Prostate gland (tissue), 2 donors: ENCODE results near the gene DDX46. TPM values are rescaled to one million over a fixed set of nuclear protein-coding genes. Genes with fewer than 3 reads are reported as not detected.

Source experiments
- DNase-seq: peaks from one replicate; pipeline ENCODE4 v3.0.0-alpha.2; 2019; ENCODE audit warnings: low spot score
- H3K27ac ChIP-seq, 2 donors: fragments of 200-600 bp; sonication (generic); 2 replicates each; pipeline ENCODE4 v1.5.1; 2017 to 2019
- H3K27me3 ChIP-seq: fragments of 200-600 bp; sonication (generic); replicated peaks from 2 replicates; pipeline ENCODE4 v1.5.1; 2019; ENCODE audit not compliant: insufficient read depth
- H3K36me3 ChIP-seq, 2 donors: fragments of 200-600 bp; sonication (generic); 1 replicate in 1 of 2; 2 replicates in 1 of 2; pipeline versions ENCODE4 v1.5.1 to v1.8.1; 2017 to 2019
- H3K4me1 ChIP-seq: fragments of 200-600 bp; sonication (generic); replicated peaks from 2 replicates; pipeline ENCODE4 v1.5.1; 2019
- H3K4me3 ChIP-seq, 2 donors: fragments of 200-600 bp; sonication (generic); 2 replicates each; pipeline ENCODE4 v1.5.1; 2017 to 2019
- H3K9me3 ChIP-seq: fragments of 200-600 bp; sonication (generic); 2 replicates; pipeline ENCODE4 v1.5.1; 2017
- POLR2A ChIP-seq: fragments of 450-650 bp; IDR thresholded peaks from one replicate; pipeline ENCODE4 v1.6.1; 2016; ENCODE audit warnings: antibody characterized with exemption, mild to moderate bottlenecking
- POLR2AphosphoS5 ChIP-seq: sonication (generic); formaldehyde crosslinking; IDR thresholded peaks from one replicate; pipeline ENCODE4 v1.6.1; 2017; ENCODE audit warnings: antibody characterized with exemption
- WGBS: methylation state at CpG from one replicate; pipeline ENCODE4 v1.1.5; 2018; 5-methylcytosine and 5-hydroxymethylcytosine counted together
- intact Hi-C: fragments of 100-400 bp; cut with DNase I; formaldehyde crosslinking; loops from one replicate; pipeline ENCODE4 v1.14.2; 2022
- small RNA-seq, 2 donors: library from RNA; depleted of rRNA; stranded (forward); fragments of <200 nt; gene quantifications; one replicate each; pipeline ENCODE3, GENCODE V24; 2016
- total RNA-seq, 2 donors: library from RNA; depleted of rRNA; stranded (reverse); fragments of >200 nt; gene quantifications; one replicate each; pipeline ENCODE4 v1.1.0, GENCODE V29; 2016
- TF ChIP-seq, protein P1 (sequence below), 4 experiments: fragments of 200-600 bp in 2 of 4; fragments of 450-650 bp in 2 of 4; sonication (generic) in 2 of 4; IDR thresholded peaks; 1 replicate in 3 of 4; 2 replicates in 1 of 4; pipeline ENCODE4 v1.5.1; 2016 to 2019; ENCODE audit warnings: antibody characterized with exemption in 4 of 4, mild to moderate bottlenecking in 2 of 4, moderate library complexity in 2 of 4

The DDX46 gene
- total RNA-seq, 2 donors from 2014 or later: 25.9 to 28.2 TPM

DNA sequence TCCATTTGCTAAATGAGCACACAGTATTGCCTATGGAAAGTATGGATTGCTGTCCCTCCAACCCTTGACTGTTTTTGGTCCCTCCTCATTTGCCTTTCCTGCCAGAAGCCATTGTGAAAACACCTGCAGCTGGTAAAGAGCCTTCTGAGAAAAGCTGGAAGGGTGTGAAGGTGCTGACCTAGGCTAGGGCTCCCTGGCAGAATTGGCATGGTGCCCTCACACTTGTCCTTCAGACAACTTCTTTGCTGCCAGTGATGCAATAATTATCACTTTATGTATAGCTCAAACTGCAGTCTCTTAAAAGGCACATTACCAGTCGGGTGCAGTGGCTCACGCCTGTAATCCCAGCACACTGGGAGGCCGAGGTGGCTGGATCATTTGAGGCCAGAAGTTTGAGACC, 119.8 kb downstream of the DDX46 start:
- TF ChIP-seq POLR2AphosphoS5 (no peak), POLR2A (no peak)
- TF ChIP-seq, protein P1, sequence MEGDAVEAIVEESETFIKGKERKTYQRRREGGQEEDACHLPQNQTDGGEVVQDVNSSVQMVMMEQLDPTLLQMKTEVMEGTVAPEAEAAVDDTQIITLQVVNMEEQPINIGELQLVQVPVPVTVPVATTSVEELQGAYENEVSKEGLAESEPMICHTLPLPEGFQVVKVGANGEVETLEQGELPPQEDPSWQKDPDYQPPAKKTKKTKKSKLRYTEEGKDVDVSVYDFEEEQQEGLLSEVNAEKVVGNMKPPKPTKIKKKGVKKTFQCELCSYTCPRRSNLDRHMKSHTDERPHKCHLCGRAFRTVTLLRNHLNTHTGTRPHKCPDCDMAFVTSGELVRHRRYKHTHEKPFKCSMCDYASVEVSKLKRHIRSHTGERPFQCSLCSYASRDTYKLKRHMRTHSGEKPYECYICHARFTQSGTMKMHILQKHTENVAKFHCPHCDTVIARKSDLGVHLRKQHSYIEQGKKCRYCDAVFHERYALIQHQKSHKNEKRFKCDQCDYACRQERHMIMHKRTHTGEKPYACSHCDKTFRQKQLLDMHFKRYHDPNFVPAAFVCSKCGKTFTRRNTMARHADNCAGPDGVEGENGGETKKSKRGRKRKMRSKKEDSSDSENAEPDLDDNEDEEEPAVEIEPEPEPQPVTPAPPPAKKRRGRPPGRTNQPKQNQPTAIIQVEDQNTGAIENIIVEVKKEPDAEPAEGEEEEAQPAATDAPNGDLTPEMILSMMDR (IDR thresholded peaks at IDR 0.05): no peak
- intact Hi-C loops: no loop called here

DNA sequence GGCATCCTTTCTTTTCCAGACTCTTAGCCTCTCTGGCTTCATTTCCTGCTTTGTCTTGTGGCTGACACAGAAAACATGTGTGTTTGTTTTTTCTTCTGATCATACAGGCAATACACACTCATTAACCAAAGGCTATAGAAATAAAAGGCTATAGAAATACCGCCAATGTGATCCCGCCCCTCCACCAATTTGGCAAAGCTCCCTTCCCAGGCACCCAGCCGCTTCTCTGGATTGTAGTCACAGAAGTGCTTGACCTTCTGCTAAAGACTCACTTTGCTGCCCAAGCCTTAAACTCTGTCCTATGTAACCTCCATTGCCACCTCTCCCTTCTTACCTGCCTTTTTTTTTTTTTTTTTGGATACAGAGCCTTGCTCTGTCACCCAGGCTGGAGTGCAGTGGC, 120.9 kb downstream of the DDX46 start:
- Histone ChIP-seq H3K27me3 (no peaks in the 10 kb centered on the region), H3K4me3 (no peak overlapping the region), H3K27ac (no peak overlapping the region), H3K9me3 (no peaks in the 10 kb centered on the region), H3K4me1 (peaks cover 6% of the 10 kb centered on the region), H3K36me3 (no peaks in the 10 kb centered on the region)
- WGBS: 66% methylated on average over 3 of the region's 3 CpGs
- intact Hi-C loops: no loop called here
- no peak for DNase-seq
- TF ChIP-seq POLR2AphosphoS5 (no peak), POLR2A (no peak)
- TF ChIP-seq, protein P1 (IDR thresholded peaks at IDR 0.05): no peak

More for the DNA sequence above, 119.8 kb downstream of the DDX46 start:
- no peak for DNase-seq
- Histone ChIP-seq H3K4me1 (peaks cover 6% of the 10 kb centered on the region), H3K27ac (no peak overlapping the region), H3K9me3 (no peaks in the 10 kb centered on the region), H3K36me3 (no peaks in the 10 kb centered on the region), H3K27me3 (no peaks in the 10 kb centered on the region), H3K4me3 (no peak overlapping the region)
- WGBS: 90% methylated on average over 3 of the region's 3 CpGs

Small RNA genes within 50 kb of the gene (small RNA-seq; reads per million reads assigned to genes)
- 0 reads per million in 2 donors for gene RNU6-757P

Other genes with a start within 250 kb of the DDX46 start
- 10 to 100 TPM; 63.4 to 87.1 TPM for gene JADE2, start 233.1 kb upstream of the DDX46 start, total RNA-seq
- gene SAR1B, start 126.0 kb upstream of the DDX46 start, total RNA-seq: 10 to 100 TPM; 32.8 to 70.8 TPM
- gene SEC24A, start 110.0 kb upstream of the DDX46 start, total RNA-seq: 10 to 100 TPM; 15.5 to 20.0 TPM
- gene CAMLG, start 20.2 kb upstream of the DDX46 start, total RNA-seq: 10 to 100 TPM; 26.4 to 31.3 TPM
- 10 to 100 TPM; 30.4 to 39.5 TPM for gene C5orf24, start 87.2 kb downstream of the DDX46 start, total RNA-seq
- gene TXNDC15, start 115.6 kb downstream of the DDX46 start, total RNA-seq: 100 to 1,000 TPM in 1 of 2 donors, 10 to 100 TPM in 1; 76.1 to 132 TPM
- 1 to 10 TPM; 7.4 to 9.4 TPM for gene PCBD2, start 146.4 kb downstream of the DDX46 start, total RNA-seq
- gene CATSPER3, start 209.1 kb downstream of the DDX46 start, total RNA-seq: 1 to 10 TPM in 1 of 2 donors, not detected in 1; 3.2 TPM